ENCODE results near the gene SLAMF7. TPM values are rescaled to one million over a fixed set of nuclear protein-coding genes. Genes with fewer than 3 reads are reported as not detected.

The SLAMF7 gene
- total RNA-seq, 3 donors from 2014 or later, result 0.48 to 5.7 (median 3.3) TPM

GRCh38 chr1:160776178-160776577, 37.1 kb downstream of the SLAMF7 start:
- Histone ChIP-seq H3K9me3 (no peaks in the 10 kb centered on the region), H3K36me3 (no peaks in the 10 kb centered on the region), H3K4me1 (no peaks in the 10 kb centered on the region), H3K4me3 (no peak overlapping the region), H3K27me3 (no peaks in the 10 kb centered on the region), H3K27ac (no peak overlapping the region)
- no peak for DNase-seq (ENCODE audit: low spot score in 2 of 2)
- intact Hi-C loops (cut with DNase I; ENCODE audit: low total_unique reads), result no loop called here
- no peak for TF ChIP-seq POLR2A (IDR thresholded peaks at IDR 0.05)
- no peak for TF ChIP-seq CTCF (IDR thresholded peaks at IDR 0.05)
- no peak for TF ChIP-seq POLR2AphosphoS5 (IDR thresholded peaks at IDR 0.05)

GRCh38 chr1:160777486-160778089, 38.5 kb downstream of the SLAMF7 start:
- DNase-seq (ENCODE audit: low spot score in 2 of 2), result no peak
- intact Hi-C loops (cut with DNase I; ENCODE audit: low total_unique reads), result no loop called here
- H3K36me3 ChIP-seq, result no peaks in the 10 kb centered on the region

GRCh38 chr1:160778976-160779375, 39.9 kb downstream of the SLAMF7 start:
- no peak for DNase-seq (ENCODE audit: low spot score in 2 of 2)
- TF ChIP-seq POLR2AphosphoS5 (IDR thresholded peaks at IDR 0.05) (no peak), CTCF (IDR thresholded peaks at IDR 0.05) (no peak), POLR2A (IDR thresholded peaks at IDR 0.05) (no peak)

More at GRCh38 chr1:160777486-160778089, 38.5 kb downstream of the SLAMF7 start:
- Histone ChIP-seq H3K9me3 (no peaks in the 10 kb centered on the region), H3K27ac (no peak overlapping the region), H3K27me3 (no peaks in the 10 kb centered on the region), H3K4me3 (no peak overlapping the region), H3K4me1 (no peaks in the 10 kb centered on the region)
- peak in 1 of 3 donors; percentile 33 for TF ChIP-seq CTCF (IDR thresholded peaks at IDR 0.05)
- TF ChIP-seq POLR2AphosphoS5 (IDR thresholded peaks at IDR 0.05), result no peak
- TF ChIP-seq POLR2A (IDR thresholded peaks at IDR 0.05), result no peak

GRCh38 chr1:160779626-160780397, 40.8 kb downstream of the SLAMF7 start:
- no peak for TF ChIP-seq CTCF (IDR thresholded peaks at IDR 0.05)
- no peak for TF ChIP-seq POLR2AphosphoS5 (IDR thresholded peaks at IDR 0.05)
- no peaks in the 10 kb centered on the region for H3K36me3 ChIP-seq
- H3K4me1 ChIP-seq, result no peaks in the 10 kb centered on the region
- H3K9me3 ChIP-seq, result no peaks in the 10 kb centered on the region
- no peak for DNase-seq (ENCODE audit: low spot score in 2 of 2)
- H3K4me3 ChIP-seq, result no peak overlapping the region
- H3K27ac ChIP-seq, result peak overlapping the region in 1 of 2 donors; percentile 32
- intact Hi-C loops (cut with DNase I; ENCODE audit: low total_unique reads), result no loop called here
- no peaks in the 10 kb centered on the region for H3K27me3 ChIP-seq

More at GRCh38 chr1:160778976-160779375, 39.9 kb downstream of the SLAMF7 start:
- intact Hi-C loops (cut with DNase I; ENCODE audit: low total_unique reads), result no loop called here
- H3K27ac ChIP-seq, result no peak overlapping the region
- H3K36me3 ChIP-seq, result no peaks in the 10 kb centered on the region
- no peak overlapping the region for H3K4me3 ChIP-seq
- no peaks in the 10 kb centered on the region for H3K27me3 ChIP-seq
- no peaks in the 10 kb centered on the region for H3K9me3 ChIP-seq
- H3K4me1 ChIP-seq, result no peaks in the 10 kb centered on the region

GRCh38 chr1:160780398-160780755, 41.3 kb downstream of the SLAMF7 start:
- Histone ChIP-seq H3K4me1 (no peaks in the 10 kb centered on the region), H3K27me3 (no peaks in the 10 kb centered on the region), H3K36me3 (no peaks in the 10 kb centered on the region), H3K9me3 (no peaks in the 10 kb centered on the region), H3K4me3 (no peak overlapping the region), H3K27ac (peak overlapping the region in 1 of 2 donors; percentile 32)
- intact Hi-C loops (cut with DNase I; ENCODE audit: low total_unique reads), result no loop called here
- DNase-seq (ENCODE audit: low spot score in 2 of 2), result no peak
- TF ChIP-seq POLR2AphosphoS5 (IDR thresholded peaks at IDR 0.05) (no peak), CTCF (IDR thresholded peaks at IDR 0.05) (no peak), POLR2A (IDR thresholded peaks at IDR 0.05) (no peak)

Measured in breast epithelium (tissue), 4 donors.